ENCODE results near the gene SORCS1. TPM values are rescaled to one million over a fixed set of nuclear protein-coding genes. Genes with fewer than 3 reads are reported as not detected.

The SORCS1 gene
- total RNA-seq, 2 donors from 2014 or later, result 0.23 to 14.4 TPM

GRCh38 chr10:107054469-107055156, 109.9 kb downstream of the SORCS1 start:
- H3K9me3 ChIP-seq, result no peaks in the 10 kb centered on the region
- H3K27ac ChIP-seq, result no peak overlapping the region
- no peaks in the 10 kb centered on the region for H3K27me3 ChIP-seq (replicated peaks; ENCODE audit: insufficient read depth)
- WGBS, result 76% methylated on average over 3 of the region's 3 CpGs
- DNase-seq (ENCODE audit: low spot score), result no peak
- no peaks in the 10 kb centered on the region for H3K36me3 ChIP-seq
- intact Hi-C loops (cut with DNase I), result no loop called here
- H3K4me1 ChIP-seq (replicated peaks), result no peaks in the 10 kb centered on the region
- H3K4me3 ChIP-seq, result no peak overlapping the region
- TF ChIP-seq POLR2A (IDR thresholded peaks at IDR 0.05), result no peak
- no peak for TF ChIP-seq CTCF (IDR thresholded peaks at IDR 0.05)
- TF ChIP-seq POLR2AphosphoS5 (IDR thresholded peaks at IDR 0.05), result no peak

DNA sequence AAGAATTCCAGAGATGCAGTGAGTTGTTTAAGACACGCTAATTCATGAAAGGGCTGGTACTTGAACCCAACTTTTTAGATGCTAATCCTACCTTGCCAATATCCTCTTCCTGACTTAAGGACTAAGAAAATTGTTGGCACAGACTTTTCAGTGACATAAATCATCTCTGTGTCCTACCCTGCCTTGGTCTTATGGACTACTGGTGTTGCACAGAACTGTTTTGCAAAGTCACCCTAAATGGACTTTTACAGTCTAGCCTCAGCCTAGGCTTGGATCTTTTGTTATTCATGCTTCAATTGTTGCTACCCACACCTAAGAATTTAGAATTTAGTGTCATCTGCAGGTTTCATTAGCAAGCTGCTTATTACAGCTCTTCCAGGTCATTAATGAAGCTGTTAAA, 112.7 kb downstream of the SORCS1 start:
- intact Hi-C loops (cut with DNase I), result no loop called here
- TF ChIP-seq CTCF (IDR thresholded peaks at IDR 0.05) (no peak), POLR2AphosphoS5 (IDR thresholded peaks at IDR 0.05) (no peak), POLR2A (IDR thresholded peaks at IDR 0.05) (no peak)
- 91% methylated on average over 1 of the region's 1 CpG for WGBS

DNA sequence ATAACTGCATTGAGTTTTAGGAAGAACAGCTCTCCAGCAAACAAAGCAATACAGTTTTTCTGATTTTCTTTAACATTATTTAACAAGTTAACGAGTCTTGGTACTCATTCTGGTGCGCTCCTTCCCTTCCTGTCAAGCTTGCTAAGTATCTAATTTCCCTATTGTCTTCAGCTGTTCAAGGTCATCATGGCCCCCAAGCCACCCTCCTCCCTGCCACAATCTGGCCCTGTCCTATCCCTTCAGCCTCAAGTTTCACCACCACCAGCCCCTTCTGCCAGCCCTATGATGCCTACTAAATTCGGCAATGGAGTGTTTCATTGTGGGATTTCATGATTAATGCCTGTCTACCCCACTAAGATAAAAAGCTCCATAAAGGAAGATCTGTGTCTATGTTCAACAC, 121.0 kb downstream of the SORCS1 start:
- no peak for DNase-seq (ENCODE audit: low spot score)
- WGBS, result 48% methylated on average over 3 of the region's 3 CpGs
- no peaks in the 10 kb centered on the region for H3K4me1 ChIP-seq (replicated peaks)
- no peaks in the 10 kb centered on the region for H3K36me3 ChIP-seq
- H3K27me3 ChIP-seq (replicated peaks; ENCODE audit: insufficient read depth), result no peaks in the 10 kb centered on the region
- no peak overlapping the region for H3K4me3 ChIP-seq
- no peak overlapping the region for H3K27ac ChIP-seq
- no peak for TF ChIP-seq POLR2AphosphoS5 (IDR thresholded peaks at IDR 0.05)
- no peak for TF ChIP-seq POLR2A (IDR thresholded peaks at IDR 0.05)
- no peak for TF ChIP-seq CTCF (IDR thresholded peaks at IDR 0.05)
- intact Hi-C loops (cut with DNase I), result no loop called here
- H3K9me3 ChIP-seq, result no peaks in the 10 kb centered on the region

More for the DNA sequence above, 112.7 kb downstream of the SORCS1 start:
- Histone ChIP-seq H3K36me3 (no peaks in the 10 kb centered on the region), H3K27ac (no peak overlapping the region), H3K27me3 (replicated peaks; ENCODE audit: insufficient read depth) (no peaks in the 10 kb centered on the region), H3K4me1 (replicated peaks) (no peaks in the 10 kb centered on the region), H3K4me3 (no peak overlapping the region), H3K9me3 (no peaks in the 10 kb centered on the region)
- DNase-seq (ENCODE audit: low spot score), result no peak

DNA sequence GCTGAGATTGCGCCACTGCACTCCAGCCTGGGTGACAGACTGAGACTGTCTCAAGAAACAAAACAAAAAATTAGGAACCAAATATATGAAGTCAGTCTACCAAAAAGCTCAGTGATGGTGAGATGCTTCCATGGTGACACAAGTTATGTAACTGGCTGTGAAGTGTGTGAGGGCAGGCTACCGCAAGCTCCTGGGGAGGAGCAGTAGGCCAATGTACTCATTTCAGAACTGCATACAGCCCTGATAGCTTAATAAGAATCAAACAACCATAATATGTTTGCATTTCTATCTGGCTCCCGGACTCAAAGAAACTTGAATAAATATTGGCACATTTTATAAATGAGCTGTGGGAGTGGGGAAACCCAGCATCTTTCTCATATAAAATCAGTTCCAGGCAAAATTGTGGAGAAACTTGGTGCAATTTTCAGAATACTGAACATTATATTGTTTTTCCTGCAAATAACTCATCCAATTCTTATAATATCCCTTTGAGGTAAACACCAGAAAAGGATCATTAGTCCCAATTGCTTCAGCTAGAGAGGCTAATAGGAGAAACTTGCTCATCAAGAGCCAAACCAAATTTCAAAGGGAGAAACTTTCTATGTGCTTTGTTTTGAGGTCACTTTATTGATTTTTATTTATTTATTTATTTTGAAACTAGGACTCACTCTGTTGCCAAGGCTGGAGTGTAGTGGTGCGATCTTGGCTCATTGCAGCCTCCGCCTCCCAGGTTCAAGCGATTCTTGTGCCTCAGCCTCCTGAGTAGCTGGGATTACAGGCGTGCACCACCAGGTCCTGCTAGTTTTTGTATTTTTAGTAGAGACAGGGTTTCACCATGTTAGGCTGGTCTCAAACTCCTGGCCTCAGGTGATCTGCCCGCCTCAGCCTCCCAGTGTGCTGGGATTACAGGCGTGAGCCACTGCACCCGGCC, 127.0 kb downstream of the SORCS1 start:
- intact Hi-C loops (cut with DNase I), result no loop called here
- H3K9me3 ChIP-seq, result no peaks in the 10 kb centered on the region
- no peak overlapping the region for H3K27ac ChIP-seq
- TF ChIP-seq CTCF (IDR thresholded peaks at IDR 0.05), result no peak
- TF ChIP-seq POLR2A (IDR thresholded peaks at IDR 0.05), result no peak
- no peak for TF ChIP-seq POLR2AphosphoS5 (IDR thresholded peaks at IDR 0.05)
- H3K4me3 ChIP-seq, result no peak overlapping the region
- no peaks in the 10 kb centered on the region for H3K4me1 ChIP-seq (replicated peaks)
- WGBS, result 78% methylated on average over 10 of the region's 10 CpGs
- DNase-seq (ENCODE audit: low spot score), result no peak
- no peaks in the 10 kb centered on the region for H3K27me3 ChIP-seq (replicated peaks; ENCODE audit: insufficient read depth)
- no peaks in the 10 kb centered on the region for H3K36me3 ChIP-seq

Measured in prostate gland (tissue), 2 donors.